HUDEP-2 (cell line): ENCODE results near the gene HNRNPA1.
"Not testable (repeated sequence)": the region's sequence is repeated elsewhere in the genome, so short reads cannot be mapped to it uniquely, and the experiment has no call there.

Experiments
- DNase-seq, 76 experiments: peaks; one replicate each; lab custom pipeline; 2025; ENCODE audit not compliant: unreplicated experiment in 76 of 76; lab: John Stamatoyannopoulos, UW

Gene HNRNPA1

GRCh38 chr12:54294953-54295566, 14.5 kb downstream of the HNRNPA1 start:
- peak in 1 of 76 experiments; percentile 36 for DNase-seq

- peak in 14 of 76 experiments; percentile 26 to 60 (median 42) for DNase-seq
Observed at GRCh38 chr12:54296393-54297099, 16.0 kb downstream of the HNRNPA1 start.

GRCh38 chr12:54298904-54299303, 18.4 kb downstream of the HNRNPA1 start:
- peak in 25 of 76 experiments; percentile 11 to 53 (median 32) for DNase-seq

GRCh38 chr12:54299515-54300224, 19.1 kb downstream of the HNRNPA1 start:
- DNase-seq, result no peak

GRCh38 chr12:54300225-54300731, 19.8 kb downstream of the HNRNPA1 start:
- peak in 6 of 76 experiments; percentile 18 to 61 (median 48) for DNase-seq

- peak in 74 of 76 experiments; percentile 11 to 91 (median 79) for DNase-seq
Observed at GRCh38 chr12:54300732-54301427, 20.4 kb downstream of the HNRNPA1 start, which contains the start of gene NFE2. NFE2 (minus strand) TSS chr12:54301015; CDS start chr12:54295248, 5,767 bp downstream.

- peak in 16 of 76 experiments; percentile 13 to 65 (median 37) for DNase-seq
Observed at GRCh38 chr12:54301428-54302048, 21.0 kb downstream of the HNRNPA1 start.

GRCh38 chr12:54303640-54304039, 23.1 kb downstream of the HNRNPA1 start:
- DNase-seq, result no peak

GRCh38 chr12:54304187-54304810, 23.8 kb downstream of the HNRNPA1 start:
- DNase-seq, result peak in 75 of 76 experiments; percentile 75 to 99 (median 98)

- DNase-seq, result peak in 75 of 76 experiments; percentile 77 to 99 (median 99)
Observed at GRCh38 chr12:54306925-54307741, 26.6 kb downstream of the HNRNPA1 start.

- DNase-seq, result no peak
Observed at GRCh38 chr12:54311051-54311450, 30.5 kb downstream of the HNRNPA1 start.

- not testable (repeated sequence) for DNase-seq
Observed at GRCh38 chr12:54312309-54312708, 31.8 kb downstream of the HNRNPA1 start.

GRCh38 chr12:54321363-54321762, 40.8 kb downstream of the HNRNPA1 start:
- DNase-seq, result no peak

- DNase-seq, result peak; percentile 32 to 99 (median 96)
Observed at GRCh38 chr12:54324617-54325441, 44.3 kb downstream of the HNRNPA1 start, which contains the start of gene COPZ1. COPZ1 (plus strand) TSS chr12:54325131; CDS start chr12:54325164, 33 bp downstream.

- DNase-seq, result peak in 3 of 76 experiments; percentile 10 to 21 (median 10)
Observed at GRCh38 chr12:54325442-54326109, 45.0 kb downstream of the HNRNPA1 start.

GRCh38 chr12:54328595-54329337, 48.2 kb downstream of the HNRNPA1 start:
- no peak for DNase-seq
